Neuronal stem cell (in vitro differentiated cells): ENCODE measurements around the gene AP1G2.

Source experiments
- DNase-seq: peaks from one replicate; pipeline ENCODE4 v3.0.0-alpha.2; 2013; ENCODE audit warnings: low spot score
- H2AFZ ChIP-seq: one replicate; pipeline ENCODE4 v1.6.1; 2013; ENCODE audit warnings: mild to moderate bottlenecking, low read length, inconsistent platforms
- H2AK5ac ChIP-seq: 2 replicates; pipeline ENCODE4 v1.6.1; 2013; ENCODE audit warnings: low read depth, mild to moderate bottlenecking, inconsistent platforms, low read length, moderate library complexity, mixed read lengths
- H2BK120ac ChIP-seq: 2 replicates; pipeline ENCODE4 v1.6.1; 2013; ENCODE audit warnings: low read depth, mild to moderate bottlenecking, inconsistent platforms, low read length, moderate library complexity, mixed read lengths
- H2BK12ac ChIP-seq: one replicate; pipeline ENCODE4 v1.6.1; 2013; ENCODE audit warnings: low read length, inconsistent platforms
- H2BK15ac ChIP-seq: 2 replicates; pipeline ENCODE4 v1.6.1; 2013; ENCODE audit warnings: mild to moderate bottlenecking, low read length, inconsistent platforms, mixed read lengths
- H2BK5ac ChIP-seq: one replicate; pipeline ENCODE4 v1.6.1; 2013; ENCODE audit warnings: inconsistent platforms, mild to moderate bottlenecking, low read length, moderate library complexity
- H3K14ac ChIP-seq: one replicate; pipeline ENCODE4 v1.6.1; 2013; ENCODE audit warnings: low read length, inconsistent platforms
- H3K18ac ChIP-seq: 2 replicates; pipeline ENCODE4 v1.6.1; 2013; ENCODE audit warnings: low read length, inconsistent platforms
- H3K23ac ChIP-seq: 2 replicates; pipeline ENCODE4 v1.6.1; 2013; ENCODE audit warnings: low read depth, mild to moderate bottlenecking, mixed read lengths, low read length, inconsistent platforms; ENCODE audit not compliant: poor library complexity
- H3K27ac ChIP-seq: replicated peaks from 3 replicates; pipeline ENCODE4 v1.5.1; 2013; ENCODE audit warnings: low read length, inconsistent platforms
- H3K27me3 ChIP-seq, 3 experiments: 2 replicates each; pipeline ENCODE4 v1.6.1; 2013; ENCODE audit warnings: low read length in 3 of 3, mild to moderate bottlenecking in 2 of 3, inconsistent platforms in 1 of 3, low read depth in 1 of 3, mixed read lengths in 1 of 3, moderate library complexity in 1 of 3; ENCODE audit not compliant: control insufficient read depth in 3 of 3, insufficient read depth in 3 of 3
- H3K36me3 ChIP-seq, 2 donors: replicated peaks in 1 of 2; 2 replicates each; pipeline ENCODE4 v1.6.1; 2013; ENCODE audit warnings: low read length in 2 of 2; ENCODE audit not compliant: control insufficient read depth in 2 of 2, insufficient read depth in 2 of 2
- H3K4ac ChIP-seq: 2 replicates; pipeline ENCODE4 v1.6.1; 2013; ENCODE audit warnings: inconsistent platforms, mild to moderate bottlenecking, low read length, moderate library complexity
- H3K4me1 ChIP-seq, 2 donors: 1 replicate in 1 of 2; 2 replicates in 1 of 2; pipeline ENCODE4 v1.6.1; 2013; ENCODE audit warnings: low read length in 2 of 2, low read depth in 1 of 2; ENCODE audit not compliant: control insufficient read depth in 2 of 2, insufficient read depth in 1 of 2
- H3K4me2 ChIP-seq: one replicate; pipeline ENCODE4 v1.6.1; 2013; ENCODE audit warnings: mild to moderate bottlenecking, low read length, inconsistent platforms; ENCODE audit not compliant: insufficient read depth, poor library complexity, severe bottlenecking
- H3K4me3 ChIP-seq, 2 donors: 2 replicates each; pipeline ENCODE4 v1.5.1; 2013; ENCODE audit warnings: low read length in 2 of 2, mild to moderate bottlenecking in 2 of 2, inconsistent platforms in 1 of 2, moderate library complexity in 1 of 2
- H3K79me1 ChIP-seq: one replicate; pipeline ENCODE4 v1.6.1; 2013; ENCODE audit warnings: low read depth, mild to moderate bottlenecking, inconsistent platforms, low read length, moderate library complexity
- H3K9ac ChIP-seq: one replicate; pipeline ENCODE4 v1.6.1; 2013; ENCODE audit warnings: mild to moderate bottlenecking, low read depth, low read length, inconsistent platforms; ENCODE audit not compliant: poor library complexity
- H3K9me3 ChIP-seq, 2 donors: replicated peaks in 1 of 2; 2 replicates each; pipeline versions ENCODE3 to v1.6.1; 2013; ENCODE audit warnings: low read length in 2 of 2, mild to moderate bottlenecking in 2 of 2, inconsistent platforms in 1 of 2, low read depth in 1 of 2, mixed read lengths in 1 of 2, moderate library complexity in 1 of 2; ENCODE audit not compliant: control insufficient read depth in 2 of 2, insufficient read depth in 1 of 2
- H4K8ac ChIP-seq: one replicate; pipeline ENCODE4 v1.6.1; 2013; ENCODE audit warnings: low read depth, mild to moderate bottlenecking, inconsistent platforms, low read length, moderate library complexity
- H4K91ac ChIP-seq: one replicate; pipeline ENCODE4 v1.6.1; 2013; ENCODE audit warnings: low read length, low read depth, mild to moderate bottlenecking, inconsistent platforms; ENCODE audit not compliant: poor library complexity
- WGBS, 2 donors: extraction: QIAGEN DNeasy Blood & Tissue Kit; methylation state at CpG; one replicate each; pipeline ENCODE4 v1.1.7; 2013; ENCODE audit warnings: missing lambda C conversion rate in 2 of 2, mixed read lengths in 1 of 2; ENCODE audit not compliant: insufficient read length in 2 of 2, insufficient replicate concordance in 1 of 2; ENCODE audit errors: extremely low coverage in 2 of 2; 5-methylcytosine and 5-hydroxymethylcytosine counted together

AP1G2 gene

GRCh38 chr14:23562822-23563472, 4.6 kb downstream of the AP1G2 start:
- no peak overlapping the region for H2AFZ ChIP-seq
- H2BK5ac ChIP-seq, result no peak overlapping the region
- H2BK120ac ChIP-seq, result no peak overlapping the region
- no peak overlapping the region for H3K9ac ChIP-seq
- no peak overlapping the region for H4K91ac ChIP-seq
- H3K18ac ChIP-seq, result no peak overlapping the region
- peaks cover 18 to 41% of the 10 kb centered on the region in 2 donors for H3K36me3 ChIP-seq
- no peak overlapping the region for H2AK5ac ChIP-seq
- no peak for DNase-seq
- no peak overlapping the region for H3K4me3 ChIP-seq
- H3K27me3 ChIP-seq, result peaks cover 0 to 33% (median 0%) of the 10 kb centered on the region in 3 experiments
- H3K23ac ChIP-seq, result no peak overlapping the region
- no peak overlapping the region for H2BK15ac ChIP-seq
- H3K14ac ChIP-seq, result no peak overlapping the region
- WGBS, 2 donors, result no CpG with 5 or more reads among the region's 2 CpGs
- H3K9me3 ChIP-seq, result no peaks in the 10 kb centered on the region
- H3K79me1 ChIP-seq, result peaks cover 2% of the 10 kb centered on the region
- no peak overlapping the region for H3K4me2 ChIP-seq
- no peak overlapping the region for H3K4ac ChIP-seq
- peaks cover 2 to 6% of the 10 kb centered on the region in 2 donors for H3K4me1 ChIP-seq
- H2BK12ac ChIP-seq, result no peak overlapping the region
- no peak overlapping the region for H4K8ac ChIP-seq
- no peak overlapping the region for H3K27ac ChIP-seq

GRCh38 chr14:23561873-23562821, 5.4 kb downstream of the AP1G2 start:
- Histone ChIP-seq H3K18ac (no peak overlapping the region), H3K4me3 (no peak overlapping the region), H3K27ac (no peak overlapping the region), H3K27me3 (peaks cover 0 to 25% (median 0%) of the 10 kb centered on the region in 3 experiments), H3K36me3 (peaks cover 18 to 41% of the 10 kb centered on the region in 2 donors), H3K4me2 (no peak overlapping the region), H2AK5ac (no peak overlapping the region), H3K14ac (no peak overlapping the region), H2BK120ac (no peak overlapping the region), H3K23ac (no peak overlapping the region), H3K79me1 (peaks cover 2% of the 10 kb centered on the region), H3K4ac (no peak overlapping the region), H4K91ac (no peak overlapping the region), H2BK5ac (no peak overlapping the region), H2BK15ac (no peak overlapping the region), H2BK12ac (no peak overlapping the region), H4K8ac (no peak overlapping the region), H3K9me3 (no peaks in the 10 kb centered on the region), H3K9ac (no peak overlapping the region), H3K4me1 (peaks cover 2 to 3% of the 10 kb centered on the region in 2 donors), H2AFZ (no peak overlapping the region)
- WGBS, 2 donors, result no CpG with 5 or more reads among the region's 15 CpGs
- no peak for DNase-seq

GRCh38 chr14:23561259-23561658, 6.3 kb downstream of the AP1G2 start:
- no peak overlapping the region for H2BK15ac ChIP-seq
- H4K91ac ChIP-seq, result no peak overlapping the region
- H3K4me1 ChIP-seq, result peaks cover 7 to 11% of the 10 kb centered on the region in 2 donors
- no peak overlapping the region for H2BK120ac ChIP-seq
- H3K4me2 ChIP-seq, result no peak overlapping the region
- no peak overlapping the region for H3K18ac ChIP-seq
- no peak overlapping the region for H3K4me3 ChIP-seq
- peaks cover 0 to 16% (median 0%) of the 10 kb centered on the region in 3 experiments for H3K27me3 ChIP-seq
- no peak overlapping the region for H3K14ac ChIP-seq
- no peak overlapping the region for H4K8ac ChIP-seq
- WGBS, 2 donors, result no CpG with 5 or more reads among the region's 2 CpGs
- no peak overlapping the region for H2AFZ ChIP-seq
- DNase-seq, result no peak
- H3K9me3 ChIP-seq, result no peaks in the 10 kb centered on the region
- peaks cover 2% of the 10 kb centered on the region for H3K79me1 ChIP-seq
- H3K36me3 ChIP-seq, result peaks cover 18 to 41% of the 10 kb centered on the region in 2 donors
- H2AK5ac ChIP-seq, result no peak overlapping the region
- H3K27ac ChIP-seq, result no peak overlapping the region
- no peak overlapping the region for H3K4ac ChIP-seq
- no peak overlapping the region for H2BK12ac ChIP-seq
- no peak overlapping the region for H2BK5ac ChIP-seq
- no peak overlapping the region for H3K9ac ChIP-seq
- no peak overlapping the region for H3K23ac ChIP-seq

GRCh38 chr14:23559926-23560520, 7.6 kb downstream of the AP1G2 start:
- H2BK120ac ChIP-seq, result no peak overlapping the region

More at GRCh38 chr14:23559926-23560520, 7.6 kb downstream of the AP1G2 start:
- H3K9ac ChIP-seq, result no peak overlapping the region
- H2AFZ ChIP-seq, result no peak overlapping the region
- H3K4me1 ChIP-seq, result peaks cover 9 to 12% of the 10 kb centered on the region in 2 donors
- H3K27me3 ChIP-seq, result peaks cover 0 to 4% (median 0%) of the 10 kb centered on the region in 3 experiments
- no peak overlapping the region for H2AK5ac ChIP-seq
- no peak overlapping the region for H3K4me2 ChIP-seq
- H3K18ac ChIP-seq, result no peak overlapping the region
- no peak overlapping the region for H2BK15ac ChIP-seq
- no peak overlapping the region for H2BK12ac ChIP-seq
- no peak overlapping the region for H4K91ac ChIP-seq
- DNase-seq, result no peak
- no peak overlapping the region for H3K4me3 ChIP-seq
- WGBS, 2 donors, result no CpG with 5 or more reads among the region's 3 CpGs
- no peak overlapping the region for H3K27ac ChIP-seq
- H3K14ac ChIP-seq, result no peak overlapping the region
- H3K4ac ChIP-seq, result no peak overlapping the region
- H3K79me1 ChIP-seq, result peaks cover 2% of the 10 kb centered on the region
- H3K36me3 ChIP-seq, result peaks cover 18 to 35% of the 10 kb centered on the region in 2 donors
- no peaks in the 10 kb centered on the region for H3K9me3 ChIP-seq
- H2BK5ac ChIP-seq, result no peak overlapping the region
- no peak overlapping the region for H4K8ac ChIP-seq
- no peak overlapping the region for H3K23ac ChIP-seq
